Activated CD4-positive, alpha-beta T cell treated with anti-CD3 and anti-CD28 coated beads for 24 hours (primary cell): ENCODE data around the gene GP1BB.

Source experiments
- DNase-seq, 2 donors: peaks; one replicate each; pipeline ENCODE4 v3.0.0-alpha.2; 2020; ENCODE audit warnings: low read depth in 2 of 2

Gene GP1BB

GRCh38 chr22:19727310-19728150 lies 4.2 kb downstream of the GP1BB start:
- no peak for DNase-seq

GRCh38 chr22:19728271-19728670 lies 4.9 kb downstream of the GP1BB start:
- DNase-seq, result no peak

- DNase-seq, result no peak
These were observed 5.5 kb downstream of the GP1BB start for GRCh38 chr22:19728836-19729235.

- no peak for DNase-seq
These were observed 6.2 kb downstream of the GP1BB start for GRCh38 chr22:19729507-19729906.

GRCh38 chr22:19730198-19730597 lies 6.9 kb downstream of the GP1BB start:
- no peak for DNase-seq

GRCh38 chr22:19730655-19731360 lies 7.5 kb downstream of the GP1BB start:
- DNase-seq, result peak; percentile 79 to 83

- no peak for DNase-seq
These were observed 8.2 kb downstream of the GP1BB start for GRCh38 chr22:19731361-19732135.

- DNase-seq, result no peak
These were observed 9.2 kb downstream of the GP1BB start for GRCh38 chr22:19732403-19733113.

- DNase-seq, result no peak
These were observed 10.4 kb downstream of the GP1BB start for GRCh38 chr22:19733755-19734154.

GRCh38 chr22:19734163-19734562 lies 10.8 kb downstream of the GP1BB start:
- DNase-seq, result no peak

- DNase-seq, result no peak
These were observed 11.6 kb downstream of the GP1BB start for GRCh38 chr22:19734837-19735382.

- DNase-seq, result no peak
These were observed 12.5 kb downstream of the GP1BB start for GRCh38 chr22:19735665-19736510.

GRCh38 chr22:19737846-19738663 lies 14.7 kb downstream of the GP1BB start:
- DNase-seq, result no peak

- DNase-seq, result no peak
These were observed 15.5 kb downstream of the GP1BB start for GRCh38 chr22:19738664-19739447.

GRCh38 chr22:19739448-19739895 lies 16.1 kb downstream of the GP1BB start:
- no peak for DNase-seq

- DNase-seq, result no peak
These were observed 16.6 kb downstream of the GP1BB start for GRCh38 chr22:19739911-19740449.

GRCh38 chr22:19740586-19740985 lies 17.2 kb downstream of the GP1BB start:
- DNase-seq, result no peak

GRCh38 chr22:19741053-19741452 lies 17.7 kb downstream of the GP1BB start:
- no peak for DNase-seq
